Keratinocyte (primary cell): Measurements from ENCODE around the gene PKN2. TPM values are rescaled to one million over a fixed set of nuclear protein-coding genes. Genes with fewer than 3 reads are reported as not detected.

Experiments used
- DNase-seq: peaks from one replicate; pipeline ENCODE4 v3.0.0-alpha.2; 2011; ENCODE audit warnings: low read depth, missing footprints, low spot score
- FAIRE-seq: peaks from 2 replicates; lab custom pipeline; 2011; peaks lifted over from hg19 to GRCh38; lab: Jason Lieb, UNC
- H2AFZ ChIP-seq: 2 replicates; pipeline ENCODE4 v1.6.0; 2012; ENCODE audit warnings: low read length, control low read depth, inconsistent platforms; ENCODE audit not compliant: control insufficient read depth
- H3K27ac ChIP-seq: 2 replicates; pipeline ENCODE4 v1.5.1; 2011; ENCODE audit warnings: low read length; ENCODE audit not compliant: control insufficient read depth, insufficient read depth
- H3K27me3 ChIP-seq: 3 replicates; pipeline ENCODE4 v1.6.0; 2011; ENCODE audit warnings: low read length; ENCODE audit not compliant: control insufficient read depth, insufficient read depth; ENCODE audit errors: extremely low read depth
- H3K36me3 ChIP-seq, 2 experiments: 2 replicates in 1 of 2; 3 replicates in 1 of 2; pipeline ENCODE4 v1.5.1; 2011; ENCODE audit warnings: low read length in 2 of 2, mild to moderate bottlenecking in 1 of 2; ENCODE audit not compliant: control insufficient read depth in 2 of 2, insufficient read depth in 2 of 2; ENCODE audit errors: extremely low read depth in 1 of 2
- H3K4me1 ChIP-seq: 3 replicates; pipeline ENCODE4 v1.5.1; 2011; ENCODE audit warnings: low read length; ENCODE audit not compliant: control insufficient read depth, insufficient read depth; ENCODE audit errors: extremely low read depth
- H3K4me2 ChIP-seq: 3 replicates; pipeline ENCODE4 v1.6.0; 2011; ENCODE audit warnings: low read depth, low read length; ENCODE audit not compliant: control insufficient read depth, insufficient read depth; ENCODE audit errors: extremely low read depth
- H3K4me3 ChIP-seq, 3 experiments: fragments of 200-600 bp in 1 of 3; sonication (generic) in 1 of 3; 2 replicates in 2 of 3; 3 replicates in 1 of 3; pipeline ENCODE4 v1.5.1; 2011 to 2016; ENCODE audit warnings: low read length in 3 of 3, mild to moderate bottlenecking in 3 of 3, control low read depth in 2 of 3, inconsistent platforms in 1 of 3, low read depth in 1 of 3, mixed read lengths in 1 of 3, mixed run types in 1 of 3, moderate library complexity in 1 of 3; ENCODE audit not compliant: control insufficient read depth in 2 of 3, insufficient read depth in 2 of 3; ENCODE audit errors: extremely low read depth in 1 of 3
- H3K79me2 ChIP-seq: 2 replicates; pipeline ENCODE4 v1.6.0; 2012; ENCODE audit warnings: low read length; ENCODE audit not compliant: control insufficient read depth, insufficient read depth
- H3K9ac ChIP-seq: 3 replicates; pipeline ENCODE4 v1.6.0; 2011; ENCODE audit warnings: low read length; ENCODE audit not compliant: control insufficient read depth, insufficient read depth; ENCODE audit errors: extremely low read depth
- H3K9me1 ChIP-seq: 3 replicates; pipeline ENCODE4 v1.6.0; 2011; ENCODE audit warnings: low read length; ENCODE audit not compliant: control insufficient read depth, insufficient read depth; ENCODE audit errors: extremely low read depth
- H3K9me3 ChIP-seq: 2 replicates; pipeline ENCODE4 v1.5.1; 2012; ENCODE audit warnings: low read depth, low read length; ENCODE audit not compliant: control insufficient read depth
- H4K20me1 ChIP-seq: 3 replicates; pipeline ENCODE4 v1.6.0; 2011; ENCODE audit warnings: low read length; ENCODE audit not compliant: control insufficient read depth, insufficient read depth; ENCODE audit errors: extremely low read depth
- CTCF ChIP-seq, 3 experiments: IDR thresholded peaks in 1 of 3; conservative IDR thresholded peaks in 1 of 3; optimal IDR thresholded peaks in 1 of 3; 2 replicates in 2 of 3; 3 replicates in 1 of 3; pipeline versions ENCODE3 to v1.5.1; 2011; ENCODE audit warnings: low read length in 3 of 3, mild to moderate bottlenecking in 3 of 3, moderate library complexity in 2 of 3, control low read depth in 1 of 3, inconsistent platforms in 1 of 3; ENCODE audit not compliant: insufficient read depth in 2 of 3; ENCODE audit errors: extremely low read depth in 1 of 3
- EZH2 ChIP-seq: IDR thresholded peaks from one replicate; pipeline ENCODE4 v1.6.1; 2012; ENCODE audit warnings: inconsistent platforms, mild to moderate bottlenecking, low read length, moderate library complexity
- dilution Hi-C: fragments of 300-500 bp; cut with MboI; formaldehyde crosslinking; loops from one replicate; pipeline ENCODE4 v1.7.0; 2020; ENCODE audit warnings: low sequenced_read_pairs; ENCODE audit not compliant: extremely low pct_ligation_motif_present
- polyA minus RNA-seq, 3 experiments: library from RNA; depleted of rRNA, polyadenylated mRNA; stranded (reverse); fragments of >200 nt; gene quantifications; 1 replicate in 1 of 3; 2 replicates in 1 of 3; 3 replicates in 1 of 3; pipeline ENCODE4 v1.2.3, GENCODE V29; 2011
- polyA plus RNA-seq, 5 experiments: library from polyadenylated mRNA; depleted of rRNA in 3 of 5; stranded (reverse) in 3 of 5; stranded (forward) in 1 of 5; unstranded in 1 of 5; fragments of >200 nt; gene quantifications; 1 replicate in 1 of 5; 2 replicates in 3 of 5; 3 replicates in 1 of 5; pipeline versions ENCODE4 v1.2.1 to v1.2.3, GENCODE V29; 2011 to 2012; ENCODE audit warnings: missing spikeins in 2 of 5, low read depth in 1 of 5, low replicate concordance in 1 of 5

The PKN2 gene
- polyA plus RNA-seq (20.8 to 30.8 TPM (median 22.9 TPM) in 3 replicates), polyA minus RNA-seq (9.3 to 53.0 TPM (median 25.0 TPM) in 3 replicates)
- 54.9 TPM for polyA plus RNA-seq (2011; ENCODE audit: low read depth)
- 6.7 and 13.6 TPM in 2 replicates for polyA plus RNA-seq (2011; cell fraction: cytosol; rRNA removed)
- 32.7 and 52.0 TPM in 2 replicates for polyA plus RNA-seq (2011; cell fraction: nucleus; rRNA removed)
- 15.4 and 20.1 TPM in 2 replicates for polyA plus RNA-seq (2012; ENCODE audit: low replicate concordance)
- 21.5 TPM for polyA minus RNA-seq (2011; cell fraction: cytosol; rRNA and poly(A)+ RNA removed)
- 54.3 and 101 TPM in 2 replicates for polyA minus RNA-seq (2011; cell fraction: nucleus; rRNA and poly(A)+ RNA removed)

DNA sequence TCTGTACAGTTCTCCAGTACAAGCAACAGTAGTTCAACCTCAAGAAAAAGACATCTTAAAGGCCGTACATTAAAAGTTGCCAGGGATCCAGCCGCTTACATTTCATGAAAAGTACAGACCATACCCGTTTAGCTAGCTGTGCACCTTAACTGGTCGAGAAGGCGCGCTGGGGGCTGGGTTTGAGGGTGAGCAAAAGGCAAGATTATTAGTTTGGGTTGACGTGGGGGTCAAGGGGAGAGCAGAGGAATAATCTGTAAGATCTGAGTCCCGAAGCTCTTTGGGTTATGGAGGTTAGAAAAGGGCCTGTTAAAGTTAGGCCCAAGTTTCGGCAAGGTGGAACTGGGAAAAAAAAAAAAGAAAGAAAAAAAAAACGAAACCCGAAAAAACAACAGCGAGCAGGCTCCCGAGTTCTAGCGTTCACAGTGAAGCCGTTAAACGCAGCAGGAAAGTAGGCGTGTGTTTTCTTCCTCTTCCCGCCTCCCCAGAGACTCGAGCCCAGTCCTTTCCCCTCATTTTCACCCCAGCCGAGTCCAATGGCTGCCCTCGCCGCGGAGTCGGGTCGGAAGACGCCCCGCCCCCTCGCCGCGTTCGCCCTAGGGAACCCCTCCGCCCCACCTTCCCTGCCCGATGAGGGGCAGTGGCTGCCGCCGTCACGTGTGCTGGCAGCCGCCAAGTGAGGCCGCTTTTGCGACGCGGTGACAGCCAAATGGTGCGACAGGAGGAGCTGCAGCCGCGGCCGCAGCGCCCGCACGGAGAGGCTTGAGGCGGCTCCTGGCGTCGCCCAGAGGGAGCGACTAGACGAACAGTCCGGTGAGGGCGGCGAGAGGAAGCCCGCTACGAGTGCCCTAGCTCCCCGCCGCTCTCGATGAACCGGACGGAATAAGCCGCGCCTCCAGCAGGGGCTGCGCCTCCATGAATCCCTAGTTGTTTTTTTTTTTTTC is at the start of gene PKN2:
Gene PKN2, plus strand, starts transcription at position 733 of the 941 bp plus-strand sequence. CDS start 308 bp downstream, outside the sequence.
- Histone ChIP-seq H3K9me3 (no peaks in the 10 kb centered on the region), H3K27me3 (no peaks in the 10 kb centered on the region), H3K9me1 (no peaks in the 10 kb centered on the region), H3K79me2 (peaks cover 40% of the 10 kb centered on the region), H3K4me3 (peak within 1 kb of the TSS; percentile 75 to 99 (median 91)), H3K4me1 (peaks cover 21% of the 10 kb centered on the region), H3K36me3 (no peaks in the 10 kb centered on the region), H4K20me1 (no peaks in the 10 kb centered on the region), H2AFZ (peak within 1 kb of the TSS; percentile 94), H3K27ac (peak within 1 kb of the TSS; percentile 78), H3K9ac (peak within 1 kb of the TSS; percentile 86), H3K4me2 (peak within 1 kb of the TSS; percentile 98)
- DNase-seq (peak; percentile 72), FAIRE-seq (peak; percentile 69)
- no peak for TF ChIP-seq EZH2
- peak in 1 of 3 experiments; percentile 38 for TF ChIP-seq CTCF (optimal IDR thresholded peaks at IDR 0.05 in 1 of 3, IDR thresholded peaks at IDR 0.05 in 1 of 3, conservative IDR thresholded peaks at IDR 0.05 in 1 of 3; ENCODE audit: extremely low read depth in 1 of 3, insufficient read depth in 2 of 3, low read length in 3 of 3)
- dilution Hi-C loops = no loop called here

GRCh38 chr1:88634538-88634937 is 49.5 kb upstream of the PKN2 start:
- Histone ChIP-seq H3K9me3 (no peaks in the 10 kb centered on the region), H3K79me2 (no peaks in the 10 kb centered on the region), H3K9me1 (no peaks in the 10 kb centered on the region), H3K4me3 (no peak overlapping the region), H3K27ac (no peak overlapping the region), H3K9ac (no peak overlapping the region), H3K27me3 (no peaks in the 10 kb centered on the region), H4K20me1 (no peaks in the 10 kb centered on the region), H3K4me1 (no peaks in the 10 kb centered on the region), H3K36me3 (no peaks in the 10 kb centered on the region), H2AFZ (no peak overlapping the region), H3K4me2 (no peak overlapping the region)
- dilution Hi-C loops = no loop called here
- DNase-seq = no peak
- FAIRE-seq = no peak
- TF ChIP-seq EZH2 = no peak
- TF ChIP-seq CTCF (optimal IDR thresholded peaks at IDR 0.05 in 1 of 3, IDR thresholded peaks at IDR 0.05 in 1 of 3, conservative IDR thresholded peaks at IDR 0.05 in 1 of 3; ENCODE audit: extremely low read depth in 1 of 3, insufficient read depth in 2 of 3, low read length in 3 of 3) = no peak
